GM12878 (cell line): ENCODE results near the gene ZNF445. TPM values are rescaled to one million over a fixed set of nuclear protein-coding genes. Genes with fewer than 3 reads are reported as not detected.

Experiments used
- ATAC-seq: fragments of 200-7000 bp; cut with Tn5 transposase; 3 replicates; pipeline ENCODE4 v1.9.1; 2020; ENCODE audit warnings: mild to moderate bottlenecking, moderate library complexity
- BruUV-seq: library from RNA; stranded (reverse); fragments of 400-500 nt; replicated peaks from 2 replicates; lab custom pipeline; 2021; lab: Mats Ljungman, UMichigan
- CTCF ChIA-PET: fragments of 300-600 bp; sonication (Branson Sonifier 250); formaldehyde crosslinking; extraction: SDS; loops from one replicate; lab custom pipeline; 2021; ENCODE audit warnings: inconsistent platforms; lab: Yijun Ruan, JAX
- POLR2A ChIA-PET: fragments of 350-600 bp; formaldehyde crosslinking; extraction: SDS; loops from one replicate; lab custom pipeline; 2021; ENCODE audit warnings: inconsistent platforms; lab: Charles Lee
- RAD21 ChIA-PET: fragments of 300-600 bp; sonication (Branson Sonifier 250); formaldehyde crosslinking; loops from one replicate; lab custom pipeline; 2023; ENCODE audit warnings: antibody characterized with exemption; ENCODE audit not compliant: unreplicated experiment; lab: Charles Lee
- SMC1A ChIA-PET: fragments of 300-600 bp; sonication (Branson Sonifier 250); formaldehyde crosslinking; loops from one replicate; lab custom pipeline; 2023; ENCODE audit not compliant: unreplicated experiment, uncharacterized antibody; lab: Charles Lee
- DNase-seq: peaks from one replicate; pipeline ENCODE4 v3.0.0-alpha.2; 2011; ENCODE audit warnings: low read depth, low spot score
- FAIRE-seq: peaks from 3 replicates; lab custom pipeline; 2011; peaks lifted over from hg19 to GRCh38; lab: Jason Lieb, UNC
- H2AFZ ChIP-seq: 2 replicates; pipeline ENCODE4 v1.6.0; 2011; ENCODE audit warnings: low read depth, low read length, control low read depth; ENCODE audit not compliant: control insufficient read depth
- H3K27ac ChIP-seq: 2 replicates; pipeline ENCODE4 v1.5.1; 2011; ENCODE audit warnings: control low read depth; ENCODE audit not compliant: control insufficient read depth, insufficient read depth
- H3K27me3 ChIP-seq, 2 experiments: replicated peaks in 1 of 2; 2 replicates each; pipeline versions ENCODE4 v1.6.0 to v1.6.1; 2011; ENCODE audit warnings: low read length in 1 of 2; ENCODE audit not compliant: control insufficient read depth in 2 of 2, insufficient read depth in 2 of 2
- H3K36me3 ChIP-seq, 2 experiments: 2 replicates each; pipeline ENCODE4 v1.5.1; 2011; ENCODE audit warnings: low read length in 1 of 2; ENCODE audit not compliant: control insufficient read depth in 2 of 2, insufficient read depth in 2 of 2
- H3K4me1 ChIP-seq: 2 replicates; pipeline ENCODE4 v1.6.1; 2011; ENCODE audit warnings: mild to moderate bottlenecking, low read length, moderate library complexity, mixed read lengths; ENCODE audit not compliant: control insufficient read depth, insufficient read depth
- H3K4me2 ChIP-seq: 2 replicates; pipeline ENCODE4 v1.6.0; 2011; ENCODE audit warnings: control low read depth; ENCODE audit not compliant: control insufficient read depth, insufficient read depth
- H3K4me3 ChIP-seq: fragments of 200-600 bp; sonication (generic); 2 replicates; pipeline ENCODE4 v1.5.1; 2016
- H3K79me2 ChIP-seq: 2 replicates; pipeline ENCODE4 v1.6.0; 2011; ENCODE audit warnings: low read length; ENCODE audit not compliant: control insufficient read depth, insufficient read depth
- H3K9ac ChIP-seq: 2 replicates; pipeline ENCODE4 v1.8.0; 2011; ENCODE audit warnings: low read length, control low read depth, mixed read lengths; ENCODE audit not compliant: control insufficient read depth, insufficient read depth
- H3K9me3 ChIP-seq: replicated peaks from 3 replicates; pipeline ENCODE4 v1.5.1; 2011; ENCODE audit warnings: mild to moderate bottlenecking, low read length; ENCODE audit not compliant: control insufficient read depth, insufficient read depth
- H4K20me1 ChIP-seq: 2 replicates; pipeline ENCODE4 v1.6.0; 2011; ENCODE audit not compliant: control insufficient read depth, insufficient read depth
- BHLHE40 ChIP-seq, 2 experiments: fragments of 450-650 bp in 1 of 2; IDR thresholded peaks; 2 replicates each; pipeline ENCODE4 v1.6.1; 2011 to 2017; ENCODE audit warnings: low read depth in 2 of 2, borderline replicate concordance in 1 of 2, improper control_type of control experiment in 1 of 2, low read length in 1 of 2, mild to moderate bottlenecking in 1 of 2
- BMI1 ChIP-seq: fragments of 450-650 bp; IDR thresholded peaks from 2 replicates; pipeline ENCODE4 v1.6.1; 2016; ENCODE audit warnings: mild to moderate bottlenecking, moderate library complexity, borderline replicate concordance
- EZH2 ChIP-seq: IDR thresholded peaks from 2 replicates; pipeline ENCODE4 v1.6.1; 2012; ENCODE audit warnings: low read depth, mild to moderate bottlenecking, control low read depth, inconsistent platforms, low read length, borderline replicate concordance; ENCODE audit not compliant: control insufficient read depth
- IKZF1 ChIP-seq: fragments of 450-650 bp; conservative IDR thresholded peaks from 2 replicates; pipeline ENCODE4 v1.6.1; 2017; ENCODE audit warnings: antibody characterized with exemption, mild to moderate bottlenecking
- NFXL1 ChIP-seq: fragments of 450-650 bp; IDR thresholded peaks from 2 replicates; pipeline ENCODE4 v1.6.1; 2017; ENCODE audit warnings: antibody characterized with exemption, mild to moderate bottlenecking, borderline replicate concordance
- PAX8 ChIP-seq: fragments of 450-650 bp; IDR thresholded peaks from 2 replicates; pipeline ENCODE4 v1.6.1; 2017; ENCODE audit warnings: mild to moderate bottlenecking, moderate library complexity
- RELA ChIP-seq: fragments of 450-650 bp; IDR thresholded peaks from 2 replicates; pipeline ENCODE4 v1.8.0; 2014; ENCODE audit warnings: borderline replicate concordance; ENCODE audit not compliant: partially characterized antibody
- SRF ChIP-seq, 2 experiments: IDR thresholded peaks; 2 replicates each; pipeline ENCODE4 v1.6.1; 2011; ENCODE audit warnings: low read depth in 2 of 2, low read length in 2 of 2, mild to moderate bottlenecking in 1 of 2, moderate library complexity in 1 of 2
- TCF12 ChIP-seq: IDR thresholded peaks from 2 replicates; pipeline ENCODE4 v1.6.1; 2011; ENCODE audit warnings: low read depth, mild to moderate bottlenecking, low read length
- ZNF24 ChIP-seq: fragments of 450-650 bp; IDR thresholded peaks from 2 replicates; pipeline ENCODE4 v1.6.1; 2017; ENCODE audit warnings: antibody characterized with exemption, mild to moderate bottlenecking
- ZNF384 ChIP-seq: IDR thresholded peaks from 2 replicates; pipeline ENCODE4 v1.6.1; 2012; ENCODE audit warnings: low read depth, mild to moderate bottlenecking, low read length, improper control_type of control experiment, borderline replicate concordance
- WGBS: methylation state at CpG from one replicate; pipeline ENCODE4 v1.1.6; 2016; ENCODE audit warnings: low lambda C conversion rate; ENCODE audit not compliant: insufficient replicate concordance, insufficient coverage; ENCODE audit errors: missing lambda C conversion rate; 5-methylcytosine and 5-hydroxymethylcytosine counted together
- in situ Hi-C: fragments of 300-500 bp; cut with MboI; formaldehyde crosslinking; loops from 9 replicates; pipeline ENCODE4 v1.14.3; 2018; ENCODE audit warnings: mixed read lengths
- intact Hi-C: fragments of 100-400 bp; cut with micrococcal nuclease; formaldehyde crosslinking; loops from one replicate; pipeline ENCODE4 v1.14.2; 2022; ENCODE audit not compliant: unreplicated experiment
- polyA plus RNA-seq, 11 experiments: library from polyadenylated mRNA; depleted of rRNA in 4 of 11; unstranded in 6 of 11; stranded (reverse) in 5 of 11; fragments of >200 nt; fragmentation: Nextera tagmentation in 4 of 11; fragmentation: Illumina TruSeq in 1 of 11; extraction: Ambion mirVana in 4 of 11; extraction: Trizol in 1 of 11; gene quantifications; 1 replicate in 1 of 11; 2 replicates in 10 of 11; pipeline versions ENCODE4 v1.2.1 to v1.2.3, GENCODE V29; 2011 to 2016; ENCODE audit warnings: inconsistent platforms in 2 of 11, missing spikeins in 2 of 11, low read depth in 1 of 11
- total RNA-seq, 4 experiments: library from RNA; depleted of rRNA in 3 of 4; stranded (reverse); fragments of >200 nt in 3 of 4; fragmentation: Illumina TruSeq in 1 of 4; extraction: Trizol in 1 of 4; gene quantifications; 2 replicates each; pipeline versions ENCODE4 v1.2.1 to v1.2.3, GENCODE V29; 2013 to 2021
- TF ChIP-seq, protein P1 (sequence below): IDR thresholded peaks from 2 replicates; pipeline ENCODE4 v1.6.1; 2012; ENCODE audit warnings: low read depth, low read length, improper control_type of control experiment
- TF ChIP-seq, protein P2 (sequence below): IDR thresholded peaks from 2 replicates; pipeline ENCODE4 v1.6.1; 2011; ENCODE audit warnings: low read depth, low read length, improper control_type of control experiment, borderline replicate concordance

Gene ZNF445
- total and polyA plus RNA-seq, 10 of the 15 experiments (the other 5 are each of a cell fraction or from before 2014, with no cell fraction given): 0.80 to 14.4 (median 5.6) TPM

DNA sequence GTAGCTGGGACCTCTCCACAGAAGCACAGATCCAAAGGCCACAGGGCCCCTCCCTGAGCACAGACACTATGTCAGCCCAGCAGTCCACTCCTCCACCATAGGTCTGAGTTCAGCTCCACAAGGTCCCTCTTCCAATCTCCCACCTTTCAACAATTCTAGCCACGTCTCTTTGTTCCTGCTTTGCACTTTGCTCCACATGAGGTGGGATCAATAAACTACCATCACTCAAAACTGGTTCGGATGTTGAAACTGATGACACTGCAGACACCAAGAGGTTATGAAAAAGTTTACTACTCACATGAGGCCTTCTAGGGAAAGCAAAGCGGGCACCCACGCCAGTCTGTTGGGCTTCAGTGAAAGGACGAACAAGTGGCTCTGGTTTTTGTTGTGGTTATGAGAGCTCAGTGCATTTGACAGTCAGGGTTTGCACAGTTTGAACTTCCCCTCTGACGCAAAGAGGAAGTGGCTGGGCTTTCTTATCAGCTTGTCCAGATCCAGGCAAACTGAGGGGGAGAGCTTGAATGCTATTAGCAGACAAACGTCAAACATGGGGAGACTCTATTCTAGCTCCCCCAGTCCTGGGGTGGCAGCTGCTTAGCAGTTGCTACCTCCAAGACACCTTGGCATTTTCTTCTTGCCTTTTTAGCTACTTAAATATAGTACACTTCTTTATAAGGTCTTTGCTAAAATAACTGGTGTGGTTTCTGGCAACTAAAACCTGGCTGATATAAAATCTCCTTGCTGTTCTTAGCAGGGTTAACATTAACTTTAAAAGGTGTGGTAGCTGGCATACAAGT, 37.8 kb downstream of the ZNF445 start (continued):
- TF ChIP-seq NFXL1: no peak
- no peak for TF ChIP-seq SRF (IDR thresholded peaks at IDR 0.05; ENCODE audit: low read depth in 2 of 2, low read length in 2 of 2)
- 0 out of 2 replicates have a peak, but pooled peaks have one; percentile 24 for TF ChIP-seq TCF12
- TF ChIP-seq, protein P1, sequence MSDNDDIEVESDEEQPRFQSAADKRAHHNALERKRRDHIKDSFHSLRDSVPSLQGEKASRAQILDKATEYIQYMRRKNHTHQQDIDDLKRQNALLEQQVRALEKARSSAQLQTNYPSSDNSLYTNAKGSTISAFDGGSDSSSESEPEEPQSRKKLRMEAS: no peak
- no peak for TF ChIP-seq BMI1
- no peak for TF ChIP-seq EZH2

GRCh38 chr3:44437800-44438199, 39.7 kb downstream of the ZNF445 start:
- H3K79me2 ChIP-seq: no peaks in the 10 kb centered on the region
- in situ Hi-C loops: no loop called here
- no TSS peak for BruUV-seq
- no peak overlapping the region for H3K4me2 ChIP-seq
- POLR2A ChIA-PET: interaction anchor here (0.7 kb wide), 1 partner anchor 67 kb away, joined by 3 read pairs; no protein-coding TSS in a partner anchor
- H3K27me3 ChIP-seq: no peaks in the 10 kb centered on the region
- no peaks in the 10 kb centered on the region for H4K20me1 ChIP-seq
- no peak for FAIRE-seq
- no peak overlapping the region for H3K27ac ChIP-seq
- TF ChIP-seq ZNF24 (no peak), RELA (no peak), IKZF1 (no peak), BHLHE40 (IDR thresholded peaks at IDR 0.05; ENCODE audit: borderline replicate concordance in 1 of 2, low read depth in 2 of 2, low read length in 1 of 2) (no peak), PAX8 (no peak), ZNF384 (no peak)
- TF ChIP-seq, protein P2, sequence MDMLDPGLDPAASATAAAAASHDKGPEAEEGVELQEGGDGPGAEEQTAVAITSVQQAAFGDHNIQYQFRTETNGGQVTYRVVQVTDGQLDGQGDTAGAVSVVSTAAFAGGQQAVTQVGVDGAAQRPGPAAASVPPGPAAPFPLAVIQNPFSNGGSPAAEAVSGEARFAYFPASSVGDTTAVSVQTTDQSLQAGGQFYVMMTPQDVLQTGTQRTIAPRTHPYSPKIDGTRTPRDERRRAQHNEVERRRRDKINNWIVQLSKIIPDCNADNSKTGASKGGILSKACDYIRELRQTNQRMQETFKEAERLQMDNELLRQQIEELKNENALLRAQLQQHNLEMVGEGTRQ: no peak
- SMC1A ChIA-PET: no interaction called here
- no peaks in the 10 kb centered on the region for H3K9me3 ChIP-seq
- no peaks in the 10 kb centered on the region; a peak in 2 of 4 replicates for H3K36me3 ChIP-seq
- CTCF ChIA-PET: no interaction called here
- H3K9ac ChIP-seq: no peak overlapping the region
- H3K4me1 ChIP-seq: peaks cover 22% of the 10 kb centered on the region
- ATAC-seq: no peak
- H3K4me3 ChIP-seq: no peak overlapping the region
- RAD21 ChIA-PET: no interaction called here
- DNase-seq: no peak
- 90% methylated on average over 7 of the region's 7 CpGs for WGBS
- H2AFZ ChIP-seq: no peak overlapping the region
- intact Hi-C loops: loop anchor here (2.0 kb wide), 1 partner anchor 39 kb away; the partner anchor contains the start of gene ZNF445
